H1 (cell line): ENCODE measurements around the gene CUZD1. TPM values are rescaled to one million over a fixed set of nuclear protein-coding genes. Genes with fewer than 3 reads are reported as not detected.
A peak's percentile ranks its signal among the peaks of the same experiment; 100 is the strongest.

Experiments used
- BACH1 ChIP-seq: IDR thresholded peaks from 2 replicates; pipeline ENCODE4 v1.6.1; 2012; ENCODE audit warnings: low read length, improper control_type of control experiment
- BCL11A ChIP-seq, 2 experiments: IDR thresholded peaks; one replicate each; pipeline ENCODE4 v1.6.1; 2011; ENCODE audit warnings: low read depth in 2 of 2, low read length in 2 of 2, mild to moderate bottlenecking in 2 of 2
- CEBPB ChIP-seq: IDR thresholded peaks from 2 replicates; pipeline ENCODE4 v1.6.1; 2012; ENCODE audit warnings: low read depth, low read length
- CTBP2 ChIP-seq: IDR thresholded peaks from 2 replicates; pipeline ENCODE4 v1.7.0; 2011; ENCODE audit warnings: borderline replicate concordance, mild to moderate bottlenecking, moderate library complexity, mixed read lengths, low read length; ENCODE audit not compliant: insufficient read depth, insufficient read length
- FOSL1 ChIP-seq: IDR thresholded peaks from 2 replicates; pipeline ENCODE4 v1.6.1; 2011; ENCODE audit warnings: mild to moderate bottlenecking, low read depth, low read length, moderate library complexity; ENCODE audit not compliant: insufficient read depth
- GTF2F1 ChIP-seq: IDR thresholded peaks from 2 replicates; pipeline ENCODE4 v1.6.1; 2012; ENCODE audit warnings: low read depth, low read length, improper control_type of control experiment, borderline replicate concordance
- HDAC2 ChIP-seq, 2 experiments: fragments of 300-600 bp in 1 of 2; sonication (generic) in 1 of 2; IDR thresholded peaks; 2 replicates each; pipeline ENCODE4 v1.6.1; 2011 to 2012; ENCODE audit warnings: low read depth in 2 of 2, low read length in 2 of 2, mild to moderate bottlenecking in 2 of 2, moderate library complexity in 2 of 2, borderline replicate concordance in 1 of 2, inconsistent platforms in 1 of 2
- HDAC6 ChIP-seq: IDR thresholded peaks from one replicate; pipeline ENCODE4 v1.7.1; 2012; ENCODE audit warnings: low read depth, mild to moderate bottlenecking, inconsistent platforms, low read length, moderate library complexity
- NANOG ChIP-seq: IDR thresholded peaks from 2 replicates; pipeline ENCODE4 v1.6.1; 2011; ENCODE audit warnings: low read length, low read depth, mild to moderate bottlenecking, inconsistent platforms; ENCODE audit not compliant: insufficient read depth, poor library complexity, severe bottlenecking
- PHF8 ChIP-seq: fragments of 200-600 bp; sonication (generic); conservative IDR thresholded peaks from 2 replicates; pipeline ENCODE4 v1.7.1; 2012; ENCODE audit warnings: low read depth, mild to moderate bottlenecking, inconsistent platforms, low read length, moderate library complexity
- POLR2AphosphoS5 ChIP-seq: IDR thresholded peaks from 2 replicates; pipeline ENCODE4 v1.6.1; 2011; ENCODE audit warnings: low read depth, low read length
- RXRA ChIP-seq: IDR thresholded peaks from 2 replicates; pipeline ENCODE4 v1.6.1; 2011; ENCODE audit warnings: low read depth, mild to moderate bottlenecking, low read length, moderate library complexity; ENCODE audit not compliant: insufficient read depth
- SIRT6 ChIP-seq: IDR thresholded peaks from one replicate; pipeline ENCODE4 v1.7.1; 2012; ENCODE audit warnings: low read length, inconsistent platforms
- SIX5 ChIP-seq: IDR thresholded peaks from 2 replicates; pipeline ENCODE4 v1.6.1; 2011; ENCODE audit warnings: mild to moderate bottlenecking, low read depth, low read length
- SP2 ChIP-seq: IDR thresholded peaks from 2 replicates; pipeline ENCODE4 v1.6.1; 2012; ENCODE audit warnings: mild to moderate bottlenecking, low read length, inconsistent platforms
- SP4 ChIP-seq: IDR thresholded peaks from 2 replicates; pipeline ENCODE4 v1.6.1; 2012; ENCODE audit warnings: low read length, inconsistent platforms
- SRF ChIP-seq: IDR thresholded peaks from 2 replicates; pipeline ENCODE4 v1.6.1; 2011; ENCODE audit warnings: mild to moderate bottlenecking, low read depth, low read length, moderate library complexity
- SUZ12 ChIP-seq: fragments of 200-600 bp; sonication (generic); IDR thresholded peaks from 2 replicates; pipeline ENCODE4 v1.6.1; 2012; ENCODE audit warnings: mild to moderate bottlenecking, inconsistent platforms, low read length, moderate library complexity, mixed read lengths
- TBP ChIP-seq: IDR thresholded peaks from 2 replicates; pipeline ENCODE4 v1.6.1; 2011; ENCODE audit warnings: low read depth, low read length, improper control_type of control experiment
- TCF12 ChIP-seq: IDR thresholded peaks from 2 replicates; pipeline ENCODE4 v1.6.1; 2011; ENCODE audit warnings: low read depth, mild to moderate bottlenecking, low read length
- TEAD4 ChIP-seq: IDR thresholded peaks from 2 replicates; pipeline ENCODE4 v1.6.1; 2012; ENCODE audit warnings: low read depth, low read length, inconsistent platforms, mixed read lengths
- YY1 ChIP-seq: IDR thresholded peaks from 2 replicates; pipeline ENCODE4 v1.6.1; 2011; ENCODE audit warnings: low read depth, mild to moderate bottlenecking, low read length
- polyA plus RNA-seq, 7 experiments: library from polyadenylated mRNA; depleted of rRNA in 3 of 7; stranded (reverse) in 5 of 7; unstranded in 2 of 7; fragments of >200 nt in 5 of 7; fragments of 200-250 nt in 2 of 7; gene quantifications; 1 replicate in 5 of 7; 2 replicates in 1 of 7; 4 replicates in 1 of 7; pipeline versions ENCODE4 v1.2.1 to v1.2.3, GENCODE V29; 2011 to 2013; ENCODE audit warnings: missing spikeins in 2 of 7, mixed read lengths in 2 of 7
- total RNA-seq: library from RNA; stranded (reverse); fragmentation: NEBNext Ultra II Directional; extraction: Animal tissue kit (Norgen Biotek cat#: 25700); gene quantifications from 2 replicates; pipeline ENCODE4 v1.2.1, GENCODE V29; 2021

The CUZD1 gene
- total and polyA plus RNA-seq, 2 of the 8 experiments (the other 6 are each of a cell fraction or from before 2014, with no cell fraction given), result 11.9 to 30.0 TPM

DNA sequence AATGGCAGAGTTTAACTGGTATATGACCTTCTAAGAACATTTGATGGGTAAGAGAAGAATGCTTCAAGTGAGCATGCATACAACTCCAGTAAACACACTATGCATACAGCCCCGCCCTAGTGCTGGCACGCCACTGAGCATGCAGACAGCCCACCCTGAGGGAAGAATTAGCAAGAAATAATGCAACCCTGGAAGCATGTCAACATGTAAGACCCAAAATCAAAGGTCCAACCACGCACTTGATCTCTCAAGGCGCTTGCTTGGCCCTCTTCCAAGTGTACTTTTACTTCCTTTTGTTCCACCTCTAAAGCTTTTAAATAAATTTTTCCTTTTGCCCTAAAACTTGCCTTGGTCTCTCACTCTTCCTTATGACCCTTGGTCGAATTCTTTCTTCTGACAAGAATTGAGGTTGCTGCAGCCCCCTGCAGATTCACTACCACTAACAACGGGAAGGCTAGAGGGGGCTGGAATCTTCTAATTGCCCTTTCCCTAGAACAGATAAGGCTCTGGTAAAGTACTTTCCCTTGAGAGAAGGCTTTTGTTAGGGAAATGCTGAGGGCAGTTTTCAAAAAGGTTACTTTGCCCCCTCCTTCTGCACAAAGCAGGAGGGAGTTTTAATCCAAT lies 30.3 kb upstream of the CUZD1 start (continued):
- no peak for TF ChIP-seq CTBP2
- TF ChIP-seq HDAC6, result no peak
- TF ChIP-seq PHF8, result no peak
- no peak for TF ChIP-seq GTF2F1
- no peak for TF ChIP-seq FOSL1
- TF ChIP-seq SP4, result no peak
- no peak for TF ChIP-seq SRF
- TF ChIP-seq NANOG, result peak; percentile 69
- TF ChIP-seq SIX5, result no peak
- TF ChIP-seq TBP, result no peak
- TF ChIP-seq SIRT6, result no peak
- no peak for TF ChIP-seq POLR2AphosphoS5
- TF ChIP-seq SUZ12, result no peak
- no peak for TF ChIP-seq SP2
- peak in 1 of 2 experiments; percentile 83; a peak in 1 of 4 replicates for TF ChIP-seq HDAC2 (IDR thresholded peaks at IDR 0.05; ENCODE audit: borderline replicate concordance in 1 of 2, low read depth in 2 of 2, low read length in 2 of 2)
- TF ChIP-seq YY1, result no peak
- no peak for TF ChIP-seq CEBPB
- peak in 1 of 2 experiments; percentile 18 for TF ChIP-seq BCL11A (IDR thresholded peaks at IDR 0.05; ENCODE audit: low read depth in 2 of 2, low read length in 2 of 2)
- TF ChIP-seq TCF12, result 0 out of 2 replicates have a peak, but pooled peaks have one; percentile 42
- TF ChIP-seq BACH1, result no peak
- no peak for TF ChIP-seq RXRA
- TF ChIP-seq TEAD4, result 0 out of 2 replicates have a peak, but pooled peaks have one; percentile 49
